Stimulated activated CD4-positive, alpha-beta T cell treated with anti-CD3 and anti-CD28 coated beads, Interleukin-12 subunit alpha, Interleukin-12 subunit beta, amount 100 ng/mL, for 24 hours (primary cell): ENCODE results near the gene SPTSSA.

Source experiments
- DNase-seq, 2 experiments: peaks; one replicate each; pipeline ENCODE4 v3.0.0-alpha.2; 2020; ENCODE audit warnings: low read depth in 2 of 2

Gene SPTSSA

GRCh38 chr14:34472706-34473279 is 10.8 kb upstream of the SPTSSA start:
- DNase-seq = no peak

- no peak for DNase-seq
Measured at GRCh38 chr14:34470319-34470718, 8.3 kb upstream of the SPTSSA start.

GRCh38 chr14:34466691-34467090 is 4.7 kb upstream of the SPTSSA start:
- no peak for DNase-seq

GRCh38 chr14:34465069-34465859 is 3.2 kb upstream of the SPTSSA start:
- no peak for DNase-seq

GRCh38 chr14:34463598-34463961 is 1.5 kb upstream of the SPTSSA start:
- DNase-seq = no peak

- peak in 1 of 2 experiments; percentile 15 for DNase-seq
Measured at GRCh38 chr14:34461334-34462131, 507 bp downstream of the SPTSSA start.

- DNase-seq = no peak
Measured at GRCh38 chr14:34460841-34461240, 1.2 kb downstream of the SPTSSA start.

- DNase-seq = no peak
Measured at GRCh38 chr14:34460295-34460694, 1.7 kb downstream of the SPTSSA start.

- DNase-seq = no peak
Measured at GRCh38 chr14:34457186-34457585, 4.9 kb downstream of the SPTSSA start.

- DNase-seq = no peak
Measured at GRCh38 chr14:34453226-34453625, 8.8 kb downstream of the SPTSSA start.

GRCh38 chr14:34452258-34452822 is 9.7 kb downstream of the SPTSSA start:
- DNase-seq = no peak

- no peak for DNase-seq
Measured at GRCh38 chr14:34450958-34451357, 11.1 kb downstream of the SPTSSA start.

GRCh38 chr14:34450542-34450915 is 11.5 kb downstream of the SPTSSA start:
- DNase-seq = no peak

GRCh38 chr14:34449819-34450541 is 12.1 kb downstream of the SPTSSA start:
- DNase-seq = no peak

- no peak for DNase-seq
Measured at GRCh38 chr14:34439090-34439489, 22.9 kb downstream of the SPTSSA start.

GRCh38 chr14:34438438-34438837 is 23.6 kb downstream of the SPTSSA start:
- no peak for DNase-seq

GRCh38 chr14:34437729-34438080 is 24.3 kb downstream of the SPTSSA start:
- no peak for DNase-seq

GRCh38 chr14:34436960-34437728 is 24.9 kb downstream of the SPTSSA start:
- DNase-seq = no peak

- DNase-seq = no peak
Measured at GRCh38 chr14:34436118-34436905, 25.7 kb downstream of the SPTSSA start.

- no peak for DNase-seq
Measured at GRCh38 chr14:34433957-34434356, 28.1 kb downstream of the SPTSSA start.
